GM13976 (cell line): ENCODE results near the gene ATP6V1E1.

ENCODE experiments used
- DNase-seq: peaks from one replicate; pipeline ENCODE4 v3.0.0; 2012; ENCODE audit warnings: low spot score
- CTCF ChIP-seq: IDR thresholded peaks from 2 replicates; pipeline ENCODE4 v1.5.1; 2012; ENCODE audit warnings: borderline replicate concordance, mild to moderate bottlenecking; ENCODE audit not compliant: insufficient read depth; ENCODE audit errors: extremely low read depth, missing control alignments, control extremely low read depth
- in situ Hi-C: fragments of 300-500 bp; cut with MboI; formaldehyde crosslinking; loops from one replicate; pipeline ENCODE4 v1.12.0; 2022; ENCODE audit warnings: low sequenced_read_pairs, mixed read lengths, inconsistent platforms; ENCODE audit not compliant: unreplicated experiment

The ATP6V1E1 gene

GRCh38 chr22:17580441-17581031 is 48.0 kb downstream of the ATP6V1E1 start:
- in situ Hi-C loops = no loop called here
- DNase-seq = peak; percentile 17
- no peak for TF ChIP-seq CTCF

- no peak for DNase-seq
- in situ Hi-C loops = no loop called here
- TF ChIP-seq CTCF = no peak
These were observed 49.0 kb downstream of the ATP6V1E1 start for GRCh38 chr22:17579535-17579981.

GRCh38 chr22:17578136-17578754 is 50.3 kb downstream of the ATP6V1E1 start:
- no peak for TF ChIP-seq CTCF
- in situ Hi-C loops = no loop called here

GRCh38 chr22:17576470-17576869 is 52.1 kb downstream of the ATP6V1E1 start:
- in situ Hi-C loops = no loop called here
- no peak for TF ChIP-seq CTCF
- DNase-seq = no peak

More at GRCh38 chr22:17578136-17578754, 50.3 kb downstream of the ATP6V1E1 start:
- DNase-seq = no peak

- in situ Hi-C loops = no loop called here
- TF ChIP-seq CTCF = no peak
- DNase-seq = no peak
These were observed 52.9 kb downstream of the ATP6V1E1 start for GRCh38 chr22:17575681-17576080.

- DNase-seq = no peak
- in situ Hi-C loops = no loop called here
- no peak for TF ChIP-seq CTCF
These were observed 53.4 kb downstream of the ATP6V1E1 start for GRCh38 chr22:17575151-17575550.
